NT2/D1 (cell line): ENCODE measurements around the gene CRTC1.

Experiments used
- SUZ12 ChIP-seq: IDR thresholded peaks from 2 replicates; pipeline ENCODE4 v1.6.1; 2011; ENCODE audit not compliant: insufficient read length, insufficient read depth; ENCODE audit errors: extremely low read depth
- YY1 ChIP-seq: IDR thresholded peaks from 2 replicates; pipeline ENCODE4 v1.6.1; 2011; ENCODE audit not compliant: insufficient read length, insufficient read depth
- ZNF274 ChIP-seq: IDR thresholded peaks from 2 replicates; pipeline ENCODE4 v1.6.1; 2011; ENCODE audit warnings: mild to moderate bottlenecking, low read depth, low read length

GRCh38 chr19:18796239-18796638, 112.8 kb downstream of the CRTC1 start:
- TF ChIP-seq SUZ12 (no peak), YY1 (no peak), ZNF274 (no peak)
